Transverse colon (tissue), 4 donors: Measurements from ENCODE around the gene PKIB. TPM values are rescaled to one million over a fixed set of nuclear protein-coding genes. Genes with fewer than 3 reads are reported as not detected.

Experiments used
- DNase-seq: peaks from one replicate; pipeline ENCODE4 v3.0.0-alpha.2; 2019
- H3K27ac ChIP-seq, 4 donors: fragments of 200-600 bp; sonication (generic); 2 replicates each; pipeline ENCODE4 v1.5.1; 2016 to 2018; ENCODE audit warnings: inconsistent platforms in 4 of 4
- H3K27me3 ChIP-seq: fragments of 200-600 bp; sonication (generic); 2 replicates; pipeline ENCODE4 v1.5.1; 2017; ENCODE audit warnings: inconsistent platforms
- H3K36me3 ChIP-seq, 4 donors: fragments of 200-600 bp; sonication (generic); 2 replicates each; pipeline ENCODE4 v1.5.1; 2017 to 2019; ENCODE audit warnings: inconsistent platforms in 4 of 4
- H3K4me1 ChIP-seq, 4 donors: fragments of 200-600 bp; sonication (generic); 2 replicates each; pipeline ENCODE4 v1.5.1; 2017 to 2020; ENCODE audit warnings: inconsistent platforms in 4 of 4
- H3K4me3 ChIP-seq, 4 donors: fragments of 200-600 bp; sonication (generic); 1 replicate in 1 of 4; 2 replicates in 3 of 4; pipeline versions ENCODE4 v1.5.1 to v1.6.1; 2017 to 2019; ENCODE audit warnings: inconsistent platforms in 4 of 4
- H3K9me3 ChIP-seq, 2 donors: fragments of 200-600 bp; sonication (generic); 2 replicates each; pipeline ENCODE4 v1.5.1; 2017 to 2019; ENCODE audit warnings: inconsistent platforms in 2 of 2
- EP300 ChIP-seq: sonication (generic); formaldehyde crosslinking; IDR thresholded peaks from one replicate; pipeline ENCODE4 v1.6.1; 2017; ENCODE audit warnings: antibody characterized with exemption, low read depth
- POLR2A ChIP-seq: fragments of 450-650 bp; IDR thresholded peaks from one replicate; pipeline ENCODE4 v1.6.1; 2016; ENCODE audit warnings: antibody characterized with exemption, mild to moderate bottlenecking, moderate library complexity
- POLR2AphosphoS5 ChIP-seq, 3 donors: sonication (generic); formaldehyde crosslinking; IDR thresholded peaks; one replicate each; pipeline ENCODE4 v1.6.1; 2016; ENCODE audit warnings: antibody characterized with exemption in 3 of 3
- WGBS, 2 donors: methylation state at CpG; one replicate each; pipeline ENCODE4 v1.1.5; 2018; ENCODE audit warnings: low coverage in 1 of 2; 5-methylcytosine and 5-hydroxymethylcytosine counted together
- in situ Hi-C, 4 donors: fragments of 200-750 bp; cut with MboI; loops; one replicate each; pipeline versions ENCODE4 v1.15.0 to v1.15.1; 2017; ENCODE audit warnings: low sequenced_read_pairs in 3 of 4, low pct_ligation_motif_present in 1 of 4, low pct_unique_long_range_greater_than_20kb in 1 of 4
- intact Hi-C: fragments of 100-400 bp; cut with DNase I; formaldehyde crosslinking; loops from one replicate; pipeline ENCODE4 v1.15.1; 2023; ENCODE audit warnings: low total_unique reads
- total RNA-seq, 4 donors: library from RNA; depleted of rRNA; stranded (reverse); fragments of >200 nt; gene quantifications; one replicate each; pipeline ENCODE4 v1.1.0, GENCODE V29; 2016
- TF ChIP-seq, protein P1 (sequence below), 5 experiments: fragments of 200-600 bp in 3 of 5; fragments of 450-650 bp in 2 of 5; sonication (generic) in 3 of 5; IDR thresholded peaks; 1 replicate in 2 of 5; 2 replicates in 3 of 5; pipeline ENCODE4 v1.5.1; 2016 to 2017; ENCODE audit warnings: antibody characterized with exemption in 5 of 5, inconsistent platforms in 3 of 5, mild to moderate bottlenecking in 2 of 5, moderate library complexity in 1 of 5

PKIB gene
- total RNA-seq, 4 donors from 2014 or later: 45.2 to 163 (median 96.1) TPM

DNA sequence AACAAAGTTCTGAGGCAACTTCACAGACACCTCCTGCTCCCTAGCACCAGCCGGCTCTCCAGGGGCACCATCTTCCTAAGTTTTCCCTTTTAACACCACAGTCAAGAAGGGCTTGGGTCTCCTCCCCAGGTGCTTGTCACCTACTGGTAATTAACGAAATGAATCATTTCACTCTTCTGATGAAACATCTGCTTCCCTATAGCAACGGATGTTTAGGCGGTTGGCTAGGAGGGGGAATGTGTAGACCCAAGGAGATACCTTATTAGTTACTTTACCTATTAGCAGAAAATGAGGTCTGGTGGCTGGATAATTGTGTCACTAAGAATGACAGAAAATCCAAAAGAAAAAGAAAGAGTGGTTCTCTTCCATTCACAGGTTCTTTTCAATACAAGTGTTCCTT is 123.1 kb downstream of the PKIB start:
- Histone ChIP-seq H3K9me3 (no peaks in the 10 kb centered on the region), H3K36me3 (no peaks in the 10 kb centered on the region), H3K27me3 (no peaks in the 10 kb centered on the region), H3K27ac (no peak overlapping the region), H3K4me3 (no peak overlapping the region), H3K4me1 (no peaks in the 10 kb centered on the region)
- TF ChIP-seq POLR2A (no peak), EP300 (no peak), POLR2AphosphoS5 (IDR thresholded peaks at IDR 0.05) (no peak)
- TF ChIP-seq, protein P1, sequence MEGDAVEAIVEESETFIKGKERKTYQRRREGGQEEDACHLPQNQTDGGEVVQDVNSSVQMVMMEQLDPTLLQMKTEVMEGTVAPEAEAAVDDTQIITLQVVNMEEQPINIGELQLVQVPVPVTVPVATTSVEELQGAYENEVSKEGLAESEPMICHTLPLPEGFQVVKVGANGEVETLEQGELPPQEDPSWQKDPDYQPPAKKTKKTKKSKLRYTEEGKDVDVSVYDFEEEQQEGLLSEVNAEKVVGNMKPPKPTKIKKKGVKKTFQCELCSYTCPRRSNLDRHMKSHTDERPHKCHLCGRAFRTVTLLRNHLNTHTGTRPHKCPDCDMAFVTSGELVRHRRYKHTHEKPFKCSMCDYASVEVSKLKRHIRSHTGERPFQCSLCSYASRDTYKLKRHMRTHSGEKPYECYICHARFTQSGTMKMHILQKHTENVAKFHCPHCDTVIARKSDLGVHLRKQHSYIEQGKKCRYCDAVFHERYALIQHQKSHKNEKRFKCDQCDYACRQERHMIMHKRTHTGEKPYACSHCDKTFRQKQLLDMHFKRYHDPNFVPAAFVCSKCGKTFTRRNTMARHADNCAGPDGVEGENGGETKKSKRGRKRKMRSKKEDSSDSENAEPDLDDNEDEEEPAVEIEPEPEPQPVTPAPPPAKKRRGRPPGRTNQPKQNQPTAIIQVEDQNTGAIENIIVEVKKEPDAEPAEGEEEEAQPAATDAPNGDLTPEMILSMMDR (IDR thresholded peaks at IDR 0.05): no peak
- intact Hi-C loops: loop anchor here (5.0 kb wide), 1 partner anchor 104 kb away; no protein-coding TSS in a partner anchor
- in situ Hi-C loops: loop anchor here (10.0 to 25.0 kb wide), 2 partner anchors 102 to 579 kb away; no protein-coding TSS in a partner anchor
- WGBS, 2 donors: 85 to 86% methylated on average over 2 to 4 of the region's 4 CpGs
- DNase-seq: no peak

DNA sequence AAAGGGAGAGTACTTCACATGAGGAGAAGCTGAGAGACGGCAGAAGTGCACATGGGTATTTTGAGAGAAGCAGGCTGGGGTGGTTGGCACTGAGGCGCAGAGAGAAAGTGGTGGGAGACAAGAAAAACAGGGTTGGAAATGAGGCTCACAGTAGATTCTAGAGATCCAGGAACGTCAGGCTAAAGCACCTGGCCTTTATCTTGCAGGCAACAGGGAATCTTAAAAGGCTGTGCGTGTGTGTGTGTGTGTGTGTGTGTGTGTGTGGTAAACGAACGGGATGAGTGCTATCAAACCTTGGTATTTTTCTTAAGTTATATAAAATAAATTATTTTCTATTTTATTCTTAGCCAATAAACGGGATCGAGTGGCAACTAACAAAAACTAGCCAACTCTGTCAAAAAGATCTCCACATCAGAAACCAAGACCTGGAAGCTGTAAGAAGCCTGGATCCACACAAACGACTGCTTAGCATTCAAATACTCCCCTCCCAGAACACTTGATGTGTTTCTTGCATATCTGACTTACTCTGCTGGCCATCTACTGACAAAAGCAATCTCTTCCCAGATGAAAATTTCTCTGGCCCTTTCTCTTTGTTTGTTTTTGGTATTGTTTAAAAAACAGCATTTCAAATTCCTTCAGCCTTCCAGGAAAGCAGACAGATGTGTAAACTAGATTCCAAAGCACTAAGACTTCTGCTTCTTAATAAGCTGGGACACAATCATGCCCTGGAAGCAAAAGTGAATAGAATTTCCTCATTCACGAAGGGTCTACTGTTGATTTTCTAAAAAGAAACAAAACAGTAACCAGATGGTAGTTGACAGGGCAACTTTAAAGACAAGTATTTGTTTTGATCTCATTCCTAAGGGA is 124.6 kb downstream of the PKIB start:
- H3K27me3 ChIP-seq: no peaks in the 10 kb centered on the region
- no peak overlapping the region for H3K27ac ChIP-seq
- in situ Hi-C loops: loop anchor here (10.0 to 25.0 kb wide), 2 partner anchors 100 to 578 kb away; no protein-coding TSS in a partner anchor
- no peaks in the 10 kb centered on the region for H3K4me1 ChIP-seq
- no peaks in the 10 kb centered on the region for H3K9me3 ChIP-seq
- intact Hi-C loops: loop anchor here (5.0 kb wide), 1 partner anchor 103 kb away; no protein-coding TSS in a partner anchor
- TF ChIP-seq POLR2AphosphoS5 (IDR thresholded peaks at IDR 0.05) (no peak), EP300 (no peak), POLR2A (no peak)
- TF ChIP-seq, protein P1 (IDR thresholded peaks at IDR 0.05): no peak
- DNase-seq: no peak
- no peaks in the 10 kb centered on the region for H3K36me3 ChIP-seq
- 59 to 62% methylated on average over 10 of the region's 10 CpGs for WGBS, 2 donors
- H3K4me3 ChIP-seq: no peak overlapping the region

DNA sequence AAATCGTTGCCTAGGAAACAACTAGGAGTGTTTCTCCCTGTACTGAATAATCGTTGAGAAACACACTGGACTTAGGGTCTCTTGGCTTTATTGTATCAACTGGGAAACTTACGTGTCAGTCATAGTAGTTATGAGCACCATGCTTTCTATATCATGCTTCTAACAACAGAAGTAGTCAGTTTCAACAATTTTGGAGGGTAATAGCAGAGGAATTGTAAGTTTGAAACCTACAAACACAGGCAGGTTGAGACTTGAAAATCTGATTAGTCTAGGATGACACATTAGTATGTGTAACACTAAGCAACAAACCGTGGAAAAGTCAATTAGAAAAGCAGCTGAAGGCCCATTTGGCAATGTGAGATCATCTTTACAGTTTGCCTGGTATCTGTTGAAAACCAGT is 125.4 kb downstream of the PKIB start:
- Histone ChIP-seq H3K9me3 (no peaks in the 10 kb centered on the region), H3K36me3 (no peaks in the 10 kb centered on the region), H3K27me3 (no peaks in the 10 kb centered on the region), H3K4me3 (no peak overlapping the region), H3K27ac (no peak overlapping the region), H3K4me1 (no peaks in the 10 kb centered on the region)
- intact Hi-C loops (no loop called here), in situ Hi-C loops (loop anchor here (10.0 to 25.0 kb wide), 2 partner anchors 99 to 577 kb away; no protein-coding TSS in a partner anchor)
- DNase-seq: no peak
- TF ChIP-seq POLR2AphosphoS5 (IDR thresholded peaks at IDR 0.05): no peak
- TF ChIP-seq POLR2A: no peak
- TF ChIP-seq, protein P1 (IDR thresholded peaks at IDR 0.05): no peak
- no peak for TF ChIP-seq EP300
- 64 to 66% methylated on average over 4 of the region's 4 CpGs for WGBS, 2 donors

DNA sequence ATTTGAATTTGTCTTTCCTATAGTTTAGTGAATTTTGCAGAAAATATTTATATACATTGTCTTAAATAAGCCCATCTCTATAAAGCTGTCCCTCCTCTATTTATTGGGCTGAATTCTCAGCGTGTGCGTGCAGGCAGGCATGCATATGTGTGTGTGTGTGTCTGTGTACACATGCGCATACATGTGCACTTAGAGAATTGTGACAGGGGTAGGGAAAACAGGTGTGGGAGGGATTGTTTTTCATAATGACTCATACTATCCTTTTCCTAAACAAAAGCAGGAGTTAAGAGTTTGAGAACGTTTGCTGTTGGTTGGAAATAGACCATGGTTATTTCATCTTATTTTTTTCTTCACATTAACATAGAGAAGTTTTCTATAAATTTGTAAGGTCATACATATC is 126.0 kb downstream of the PKIB start:
- Histone ChIP-seq H3K9me3 (no peaks in the 10 kb centered on the region), H3K27me3 (no peaks in the 10 kb centered on the region), H3K36me3 (no peaks in the 10 kb centered on the region), H3K4me3 (no peak overlapping the region), H3K4me1 (no peaks in the 10 kb centered on the region), H3K27ac (no peak overlapping the region)
- WGBS, 2 donors: 73 to 76% methylated on average over 4 of the region's 4 CpGs
- in situ Hi-C loops: loop anchor here (10.0 to 25.0 kb wide), 2 partner anchors 99 to 576 kb away; no protein-coding TSS in a partner anchor
- intact Hi-C loops: no loop called here
- TF ChIP-seq POLR2A (no peak), EP300 (no peak), POLR2AphosphoS5 (IDR thresholded peaks at IDR 0.05) (no peak)
- DNase-seq: no peak
